K562 (cell line): ENCODE results near the gene HOXD13. TPM values are rescaled to one million over a fixed set of nuclear protein-coding genes. Genes with fewer than 3 reads are reported as not detected.

Source experiments
- BRD9 ChIP-seq: fragments of 450-650 bp; IDR thresholded peaks from 2 replicates; pipeline ENCODE4 v1.6.1; 2018; ENCODE audit warnings: low read depth; ENCODE audit not compliant: partially characterized antibody
- CREBBP ChIP-seq: IDR thresholded peaks from one replicate; pipeline ENCODE4 v1.6.1; 2012; ENCODE audit warnings: low read depth, mild to moderate bottlenecking, control low read depth, inconsistent platforms, low read length
- NCOA4 ChIP-seq: fragments of 450-650 bp; IDR thresholded peaks from 2 replicates; pipeline ENCODE4 v1.6.1; 2018; ENCODE audit warnings: mild to moderate bottlenecking; ENCODE audit not compliant: partially characterized antibody
- SMC3 ChIP-seq: conservative IDR thresholded peaks from 2 replicates; pipeline ENCODE4 v1.6.1; 2011; ENCODE audit warnings: low read depth, low read length, improper control_type of control experiment; ENCODE audit not compliant: insufficient read depth
- STAT5B ChIP-seq: fragments of 250-450 bp; sonication (Bioruptor Pico); IDR thresholded peaks from 2 replicates; pipeline ENCODE4 v1.8.0; 2021; ENCODE audit warnings: mild to moderate bottlenecking, inconsistent platforms
- ZNF12 ChIP-seq: sonication (generic); formaldehyde crosslinking; IDR thresholded peaks from 2 replicates; pipeline ENCODE4 v1.4.0; 2020; ENCODE audit warnings: mild to moderate bottlenecking, missing genetic modification reagents
- polyA plus RNA-seq, 8 experiments: library from polyadenylated mRNA; depleted of rRNA in 4 of 8; stranded (reverse) in 5 of 8; unstranded in 3 of 8; fragments of >200 nt; fragmentation: Nextera tagmentation in 2 of 8; fragmentation: Illumina TruSeq in 1 of 8; extraction: Ambion mirVana in 2 of 8; extraction: Trizol in 1 of 8; gene quantifications; 2 replicates each; pipeline versions ENCODE4 v1.2.1 to v1.2.3, GENCODE V29; 2011 to 2014; ENCODE audit warnings: inconsistent platforms in 1 of 8, missing spikeins in 1 of 8
- total RNA-seq, 7 experiments: library from RNA; depleted of rRNA in 6 of 7; stranded (reverse); fragments of >200 nt in 6 of 7; fragmentation: Illumina TruSeq in 2 of 7; extraction: Trizol in 2 of 7; gene quantifications; 2 replicates each; pipeline versions ENCODE4 v1.2.1 to v1.2.3, GENCODE V29; 2011 to 2021; ENCODE audit warnings: low replicate concordance in 1 of 7
- TF ChIP-seq, protein P1 (sequence below), 2 experiments: fragments of 450-650 bp; formaldehyde crosslinking in 1 of 2; IDR thresholded peaks; 2 replicates each; pipeline versions ENCODE4 v1.4.0 to v1.6.1; 2014 to 2020; ENCODE audit warnings: mild to moderate bottlenecking in 2 of 2, borderline replicate concordance in 1 of 2, low read depth in 1 of 2
- TF ChIP-seq, protein P2 (sequence below), 2 experiments: fragments of 450-650 bp; IDR thresholded peaks; 2 replicates each; pipeline ENCODE4 v1.6.1; 2018; ENCODE audit warnings: mild to moderate bottlenecking in 2 of 2, low read depth in 1 of 2; ENCODE audit not compliant: partially characterized antibody in 2 of 2

Gene HOXD13
- total and polyA plus RNA-seq, 9 of the 15 experiments (the other 6 are each of a cell fraction or from before 2014, with no cell fraction given), result 0.03 to 0.04 TPM; not detected in 7

DNA sequence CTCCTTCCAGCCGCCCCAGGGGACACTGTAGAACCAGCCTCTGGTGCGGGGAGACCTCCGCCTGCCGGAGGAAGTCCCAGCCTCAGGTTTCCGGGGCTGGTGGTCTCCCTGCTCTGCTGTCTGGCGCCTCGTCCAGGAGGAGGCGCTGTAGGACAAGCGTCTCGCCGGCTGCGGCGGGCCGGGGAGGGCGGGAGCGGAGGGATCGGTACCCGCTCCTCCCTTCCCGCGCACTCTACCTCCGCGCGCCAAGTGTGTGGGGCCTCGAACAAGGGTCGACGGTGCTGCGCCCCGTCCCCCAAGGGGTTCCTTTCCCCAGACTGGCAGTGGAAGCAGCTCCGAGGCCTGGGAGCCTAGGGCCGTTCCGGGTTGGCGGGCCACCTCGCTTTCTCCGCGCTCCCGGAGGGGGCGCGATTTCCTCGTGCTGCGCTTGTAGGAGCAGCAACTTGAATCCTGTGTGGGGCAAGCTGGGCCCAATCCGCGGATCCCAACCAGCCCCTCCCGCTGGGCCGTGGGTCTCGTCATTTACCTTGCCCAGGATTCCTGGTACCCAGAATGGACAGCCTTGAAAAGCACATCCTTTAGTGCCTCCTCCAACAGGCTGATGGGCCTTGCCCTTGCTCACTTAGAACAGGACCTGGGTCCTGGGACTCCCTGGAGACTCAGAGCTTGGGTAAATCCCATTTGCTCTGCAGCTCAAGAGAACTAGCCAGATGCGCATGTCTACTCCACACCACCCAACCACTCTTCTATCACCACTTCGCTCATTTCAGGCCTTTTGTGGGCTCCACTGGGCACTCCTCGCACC lies 48.2 kb downstream of the HOXD13 start (continued):
- TF ChIP-seq, protein P1, sequence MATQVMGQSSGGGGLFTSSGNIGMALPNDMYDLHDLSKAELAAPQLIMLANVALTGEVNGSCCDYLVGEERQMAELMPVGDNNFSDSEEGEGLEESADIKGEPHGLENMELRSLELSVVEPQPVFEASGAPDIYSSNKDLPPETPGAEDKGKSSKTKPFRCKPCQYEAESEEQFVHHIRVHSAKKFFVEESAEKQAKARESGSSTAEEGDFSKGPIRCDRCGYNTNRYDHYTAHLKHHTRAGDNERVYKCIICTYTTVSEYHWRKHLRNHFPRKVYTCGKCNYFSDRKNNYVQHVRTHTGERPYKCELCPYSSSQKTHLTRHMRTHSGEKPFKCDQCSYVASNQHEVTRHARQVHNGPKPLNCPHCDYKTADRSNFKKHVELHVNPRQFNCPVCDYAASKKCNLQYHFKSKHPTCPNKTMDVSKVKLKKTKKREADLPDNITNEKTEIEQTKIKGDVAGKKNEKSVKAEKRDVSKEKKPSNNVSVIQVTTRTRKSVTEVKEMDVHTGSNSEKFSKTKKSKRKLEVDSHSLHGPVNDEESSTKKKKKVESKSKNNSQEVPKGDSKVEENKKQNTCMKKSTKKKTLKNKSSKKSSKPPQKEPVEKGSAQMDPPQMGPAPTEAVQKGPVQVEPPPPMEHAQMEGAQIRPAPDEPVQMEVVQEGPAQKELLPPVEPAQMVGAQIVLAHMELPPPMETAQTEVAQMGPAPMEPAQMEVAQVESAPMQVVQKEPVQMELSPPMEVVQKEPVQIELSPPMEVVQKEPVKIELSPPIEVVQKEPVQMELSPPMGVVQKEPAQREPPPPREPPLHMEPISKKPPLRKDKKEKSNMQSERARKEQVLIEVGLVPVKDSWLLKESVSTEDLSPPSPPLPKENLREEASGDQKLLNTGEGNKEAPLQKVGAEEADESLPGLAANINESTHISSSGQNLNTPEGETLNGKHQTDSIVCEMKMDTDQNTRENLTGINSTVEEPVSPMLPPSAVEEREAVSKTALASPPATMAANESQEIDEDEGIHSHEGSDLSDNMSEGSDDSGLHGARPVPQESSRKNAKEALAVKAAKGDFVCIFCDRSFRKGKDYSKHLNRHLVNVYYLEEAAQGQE (IDR thresholded peaks at IDR 0.05; ENCODE audit: borderline replicate concordance), result peak; percentile 91
- TF ChIP-seq, protein P1 (CRISPR knock-in tag; IDR thresholded peaks at IDR 0.05; ENCODE audit: low read depth), result no peak
- TF ChIP-seq SMC3 (peak; percentile 95), STAT5B (CRISPR knock-in tag) (no peak), BRD9 (no peak), NCOA4 (no peak), ZNF12 (0 out of 2 replicates have a peak, but pooled peaks have one; percentile 23), CREBBP (no peak)
- TF ChIP-seq, protein P2, sequence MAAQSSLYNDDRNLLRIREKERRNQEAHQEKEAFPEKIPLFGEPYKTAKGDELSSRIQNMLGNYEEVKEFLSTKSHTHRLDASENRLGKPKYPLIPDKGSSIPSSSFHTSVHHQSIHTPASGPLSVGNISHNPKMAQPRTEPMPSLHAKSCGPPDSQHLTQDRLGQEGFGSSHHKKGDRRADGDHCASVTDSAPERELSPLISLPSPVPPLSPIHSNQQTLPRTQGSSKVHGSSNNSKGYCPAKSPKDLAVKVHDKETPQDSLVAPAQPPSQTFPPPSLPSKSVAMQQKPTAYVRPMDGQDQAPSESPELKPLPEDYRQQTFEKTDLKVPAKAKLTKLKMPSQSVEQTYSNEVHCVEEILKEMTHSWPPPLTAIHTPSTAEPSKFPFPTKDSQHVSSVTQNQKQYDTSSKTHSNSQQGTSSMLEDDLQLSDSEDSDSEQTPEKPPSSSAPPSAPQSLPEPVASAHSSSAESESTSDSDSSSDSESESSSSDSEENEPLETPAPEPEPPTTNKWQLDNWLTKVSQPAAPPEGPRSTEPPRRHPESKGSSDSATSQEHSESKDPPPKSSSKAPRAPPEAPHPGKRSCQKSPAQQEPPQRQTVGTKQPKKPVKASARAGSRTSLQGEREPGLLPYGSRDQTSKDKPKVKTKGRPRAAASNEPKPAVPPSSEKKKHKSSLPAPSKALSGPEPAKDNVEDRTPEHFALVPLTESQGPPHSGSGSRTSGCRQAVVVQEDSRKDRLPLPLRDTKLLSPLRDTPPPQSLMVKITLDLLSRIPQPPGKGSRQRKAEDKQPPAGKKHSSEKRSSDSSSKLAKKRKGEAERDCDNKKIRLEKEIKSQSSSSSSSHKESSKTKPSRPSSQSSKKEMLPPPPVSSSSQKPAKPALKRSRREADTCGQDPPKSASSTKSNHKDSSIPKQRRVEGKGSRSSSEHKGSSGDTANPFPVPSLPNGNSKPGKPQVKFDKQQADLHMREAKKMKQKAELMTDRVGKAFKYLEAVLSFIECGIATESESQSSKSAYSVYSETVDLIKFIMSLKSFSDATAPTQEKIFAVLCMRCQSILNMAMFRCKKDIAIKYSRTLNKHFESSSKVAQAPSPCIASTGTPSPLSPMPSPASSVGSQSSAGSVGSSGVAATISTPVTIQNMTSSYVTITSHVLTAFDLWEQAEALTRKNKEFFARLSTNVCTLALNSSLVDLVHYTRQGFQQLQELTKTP (IDR thresholded peaks at IDR 0.05; ENCODE audit: low read depth in 1 of 2, partially characterized antibody in 2 of 2), result peak in 1 of 2 experiments; percentile 88
